Keratinocyte (primary cell): ENCODE data around the gene FAM120B.

Experiments used
- EZH2 ChIP-seq: IDR thresholded peaks from one replicate; pipeline ENCODE4 v1.6.1; 2012; ENCODE audit warnings: inconsistent platforms, mild to moderate bottlenecking, low read length, moderate library complexity
- TF ChIP-seq, protein P1 (sequence below), 3 experiments: IDR thresholded peaks in 1 of 3; conservative IDR thresholded peaks in 1 of 3; optimal IDR thresholded peaks in 1 of 3; 2 replicates in 2 of 3; 3 replicates in 1 of 3; pipeline versions ENCODE3 to v1.5.1; 2011; ENCODE audit warnings: low read length in 3 of 3, mild to moderate bottlenecking in 3 of 3, moderate library complexity in 2 of 3, control low read depth in 1 of 3, inconsistent platforms in 1 of 3; ENCODE audit not compliant: insufficient read depth in 2 of 3; ENCODE audit errors: extremely low read depth in 1 of 3

DNA sequence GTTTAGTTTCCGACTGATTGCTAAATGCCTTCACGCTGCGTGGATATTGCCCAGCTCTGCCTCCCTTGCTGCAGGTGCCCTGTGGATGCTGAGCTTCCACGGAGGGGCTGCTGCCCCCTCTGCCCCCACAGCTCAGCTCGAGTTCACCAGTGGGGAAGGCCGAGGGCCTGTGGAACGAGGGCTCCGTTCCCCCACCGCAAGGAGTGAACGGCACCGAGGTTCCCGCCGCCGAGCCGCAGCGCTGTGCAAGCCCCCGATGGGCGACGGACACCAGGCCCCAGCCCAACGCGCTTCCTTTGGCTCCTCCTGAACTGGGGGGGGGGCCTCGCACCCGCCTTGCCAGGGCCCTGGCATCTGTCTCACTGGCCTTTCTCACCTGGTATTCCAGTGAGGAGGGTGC, 33.4 kb upstream of the FAM120B start:
- TF ChIP-seq, protein P1, sequence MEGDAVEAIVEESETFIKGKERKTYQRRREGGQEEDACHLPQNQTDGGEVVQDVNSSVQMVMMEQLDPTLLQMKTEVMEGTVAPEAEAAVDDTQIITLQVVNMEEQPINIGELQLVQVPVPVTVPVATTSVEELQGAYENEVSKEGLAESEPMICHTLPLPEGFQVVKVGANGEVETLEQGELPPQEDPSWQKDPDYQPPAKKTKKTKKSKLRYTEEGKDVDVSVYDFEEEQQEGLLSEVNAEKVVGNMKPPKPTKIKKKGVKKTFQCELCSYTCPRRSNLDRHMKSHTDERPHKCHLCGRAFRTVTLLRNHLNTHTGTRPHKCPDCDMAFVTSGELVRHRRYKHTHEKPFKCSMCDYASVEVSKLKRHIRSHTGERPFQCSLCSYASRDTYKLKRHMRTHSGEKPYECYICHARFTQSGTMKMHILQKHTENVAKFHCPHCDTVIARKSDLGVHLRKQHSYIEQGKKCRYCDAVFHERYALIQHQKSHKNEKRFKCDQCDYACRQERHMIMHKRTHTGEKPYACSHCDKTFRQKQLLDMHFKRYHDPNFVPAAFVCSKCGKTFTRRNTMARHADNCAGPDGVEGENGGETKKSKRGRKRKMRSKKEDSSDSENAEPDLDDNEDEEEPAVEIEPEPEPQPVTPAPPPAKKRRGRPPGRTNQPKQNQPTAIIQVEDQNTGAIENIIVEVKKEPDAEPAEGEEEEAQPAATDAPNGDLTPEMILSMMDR (optimal IDR thresholded peaks at IDR 0.05 in 1 of 3, IDR thresholded peaks at IDR 0.05 in 1 of 3, conservative IDR thresholded peaks at IDR 0.05 in 1 of 3; ENCODE audit: extremely low read depth in 1 of 3, insufficient read depth in 2 of 3, low read length in 3 of 3), result no peak
- no peak for TF ChIP-seq EZH2
